ENCODE data around the gene PIK3R1. TPM values are rescaled to one million over a fixed set of nuclear protein-coding genes. Genes with fewer than 3 reads are reported as not detected.

Gene PIK3R1
- total RNA-seq, 1 experiment from 2014 or later, result 47.8 TPM

DNA sequence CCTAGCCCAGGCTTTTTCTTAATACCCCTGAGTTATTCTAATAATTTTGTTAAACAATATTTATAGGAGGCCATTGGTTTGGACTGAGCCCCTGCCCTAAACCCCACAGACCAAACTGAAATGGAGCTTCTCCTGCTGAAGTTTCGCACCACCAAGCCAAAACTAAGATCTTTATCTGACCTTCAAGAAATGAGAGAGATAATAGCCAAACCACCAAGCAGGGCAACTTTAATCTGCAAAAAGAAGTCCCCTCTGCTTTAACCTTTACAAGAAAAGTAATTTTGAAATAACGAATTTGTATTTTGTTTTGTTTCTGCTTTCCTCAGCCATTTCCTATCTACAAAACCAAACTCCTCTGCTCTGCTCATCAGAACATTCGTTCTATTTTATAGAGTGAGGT is 125.5 kb downstream of the PIK3R1 start:
- intact Hi-C loops (cut with micrococcal nuclease; ENCODE audit: unreplicated experiment), result no loop called here
- H3K27me3 Mint-ChIP-seq (ENCODE audit: insufficient read depth, unreplicated experiment), result no peaks in the 10 kb centered on the region
- no peaks in the 10 kb centered on the region for H3K4me1 Mint-ChIP-seq (ENCODE audit: low read depth, unreplicated experiment)
- TF ChIP-seq, protein P1, sequence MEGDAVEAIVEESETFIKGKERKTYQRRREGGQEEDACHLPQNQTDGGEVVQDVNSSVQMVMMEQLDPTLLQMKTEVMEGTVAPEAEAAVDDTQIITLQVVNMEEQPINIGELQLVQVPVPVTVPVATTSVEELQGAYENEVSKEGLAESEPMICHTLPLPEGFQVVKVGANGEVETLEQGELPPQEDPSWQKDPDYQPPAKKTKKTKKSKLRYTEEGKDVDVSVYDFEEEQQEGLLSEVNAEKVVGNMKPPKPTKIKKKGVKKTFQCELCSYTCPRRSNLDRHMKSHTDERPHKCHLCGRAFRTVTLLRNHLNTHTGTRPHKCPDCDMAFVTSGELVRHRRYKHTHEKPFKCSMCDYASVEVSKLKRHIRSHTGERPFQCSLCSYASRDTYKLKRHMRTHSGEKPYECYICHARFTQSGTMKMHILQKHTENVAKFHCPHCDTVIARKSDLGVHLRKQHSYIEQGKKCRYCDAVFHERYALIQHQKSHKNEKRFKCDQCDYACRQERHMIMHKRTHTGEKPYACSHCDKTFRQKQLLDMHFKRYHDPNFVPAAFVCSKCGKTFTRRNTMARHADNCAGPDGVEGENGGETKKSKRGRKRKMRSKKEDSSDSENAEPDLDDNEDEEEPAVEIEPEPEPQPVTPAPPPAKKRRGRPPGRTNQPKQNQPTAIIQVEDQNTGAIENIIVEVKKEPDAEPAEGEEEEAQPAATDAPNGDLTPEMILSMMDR (IDR thresholded peaks at IDR 0.05; ENCODE audit: insufficient read depth in 1 of 2, low read depth in 1 of 2, low read length in 1 of 2, severe bottlenecking in 1 of 2, unreplicated experiment in 1 of 2), result no peak
- no peaks in the 10 kb centered on the region for H3K36me3 ChIP-seq (ENCODE audit: control insufficient read depth, insufficient read depth, low read length)
- H3K4me3 ChIP-seq (ENCODE audit: low read depth, low read length), result no peak overlapping the region
- no TSS peak for BruUV-seq (replicated peaks)
- ChIA-PET CTCF (no interaction called here), POLR2A (no interaction called here)
- H3K9me3 Mint-ChIP-seq (ENCODE audit: unreplicated experiment), result no peaks in the 10 kb centered on the region
- H3K9me3 ChIP-seq, result no peaks in the 10 kb centered on the region
- DNase-seq, result no peak
- no peaks in the 10 kb centered on the region for H3K4me1 ChIP-seq
- H3K4me3 Mint-ChIP-seq (ENCODE audit: unreplicated experiment), result no peak overlapping the region
- no peaks in the 10 kb centered on the region for H3K27me3 ChIP-seq (replicated peaks; ENCODE audit: control insufficient read depth, insufficient read depth, low read length)
- no peak overlapping the region for H3K27ac Mint-ChIP-seq (ENCODE audit: unreplicated experiment)
- no peaks in the 10 kb centered on the region for H3K36me3 Mint-ChIP-seq (ENCODE audit: insufficient read depth, unreplicated experiment)

DNA sequence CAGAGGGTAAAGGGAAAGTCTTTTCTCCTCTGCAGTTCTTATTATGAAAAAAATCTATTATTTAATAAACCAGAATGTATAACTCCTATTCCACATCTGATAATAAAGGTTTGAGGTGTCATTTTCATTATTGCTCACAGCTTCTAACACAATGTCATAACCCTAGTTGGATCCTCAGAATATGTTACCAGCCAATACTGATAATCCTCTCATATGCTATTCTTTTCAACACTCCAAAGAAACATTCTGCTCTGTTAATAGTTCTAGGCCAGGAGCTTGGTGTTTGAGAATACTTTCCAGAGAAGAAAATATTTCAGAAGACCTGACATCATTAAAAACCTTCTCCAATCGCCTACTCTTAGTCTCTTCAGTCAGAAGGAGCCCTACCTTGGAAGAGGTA is 127.1 kb downstream of the PIK3R1 start:
- no peaks in the 10 kb centered on the region for H3K27me3 ChIP-seq (replicated peaks; ENCODE audit: control insufficient read depth, insufficient read depth, low read length)
- no peaks in the 10 kb centered on the region for H3K36me3 ChIP-seq (ENCODE audit: control insufficient read depth, insufficient read depth, low read length)
- intact Hi-C loops (cut with micrococcal nuclease; ENCODE audit: unreplicated experiment), result no loop called here
- Mint-ChIP-seq H3K9me3 (ENCODE audit: unreplicated experiment) (peaks cover 6% of the 10 kb centered on the region), H3K4me1 (ENCODE audit: low read depth, unreplicated experiment) (no peaks in the 10 kb centered on the region), H3K27me3 (ENCODE audit: insufficient read depth, unreplicated experiment) (no peaks in the 10 kb centered on the region), H3K4me3 (ENCODE audit: unreplicated experiment) (no peak overlapping the region), H3K27ac (ENCODE audit: unreplicated experiment) (no peak overlapping the region), H3K36me3 (ENCODE audit: insufficient read depth, unreplicated experiment) (no peaks in the 10 kb centered on the region)
- TF ChIP-seq, protein P1 (IDR thresholded peaks at IDR 0.05; ENCODE audit: insufficient read depth in 1 of 2, low read depth in 1 of 2, low read length in 1 of 2, severe bottlenecking in 1 of 2, unreplicated experiment in 1 of 2), result no peak
- H3K4me1 ChIP-seq, result no peaks in the 10 kb centered on the region
- H3K4me3 ChIP-seq (ENCODE audit: low read depth, low read length), result no peak overlapping the region
- ChIA-PET POLR2A (no interaction called here), CTCF (no interaction called here)
- DNase-seq, result no peak
- BruUV-seq (replicated peaks), result no TSS peak
- H3K9me3 ChIP-seq, result no peaks in the 10 kb centered on the region

DNA sequence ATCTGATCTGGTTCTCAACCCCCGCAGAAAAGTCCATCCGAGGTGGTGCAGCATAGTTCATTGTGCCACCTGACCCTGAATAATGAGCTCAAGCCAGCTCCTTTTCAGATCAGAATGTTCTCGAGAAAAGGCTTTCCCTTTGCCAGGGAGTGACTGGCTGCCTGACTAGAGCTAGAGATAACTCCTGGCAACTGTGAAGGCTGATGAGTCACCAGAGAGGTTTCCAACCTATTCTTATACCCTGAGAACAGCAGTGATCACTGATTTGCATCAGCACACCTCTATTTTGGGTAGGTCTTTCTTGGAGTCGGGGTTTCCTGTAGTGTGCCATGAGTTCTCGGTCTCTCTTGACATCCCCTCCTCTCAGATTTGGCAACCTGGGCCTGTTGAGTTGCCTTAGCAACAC is 127.9 kb downstream of the PIK3R1 start:
- H3K4me1 ChIP-seq, result no peaks in the 10 kb centered on the region
- CTCF ChIA-PET, result no interaction called here
- no peak overlapping the region for H3K4me3 ChIP-seq (ENCODE audit: low read depth, low read length)
- Mint-ChIP-seq H3K4me1 (ENCODE audit: low read depth, unreplicated experiment) (no peaks in the 10 kb centered on the region), H3K27ac (ENCODE audit: unreplicated experiment) (no peak overlapping the region), H3K36me3 (ENCODE audit: insufficient read depth, unreplicated experiment) (no peaks in the 10 kb centered on the region), H3K27me3 (ENCODE audit: insufficient read depth, unreplicated experiment) (no peaks in the 10 kb centered on the region), H3K9me3 (ENCODE audit: unreplicated experiment) (peaks cover 13% of the 10 kb centered on the region), H3K4me3 (ENCODE audit: unreplicated experiment) (no peak overlapping the region)
- no peaks in the 10 kb centered on the region for H3K27me3 ChIP-seq (replicated peaks; ENCODE audit: control insufficient read depth, insufficient read depth, low read length)
- intact Hi-C loops (cut with micrococcal nuclease; ENCODE audit: unreplicated experiment), result no loop called here
- no peak for DNase-seq
- H3K9me3 ChIP-seq, result no peaks in the 10 kb centered on the region
- no TSS peak for BruUV-seq (replicated peaks)
- TF ChIP-seq, protein P1 (IDR thresholded peaks at IDR 0.05; ENCODE audit: insufficient read depth in 1 of 2, low read depth in 1 of 2, low read length in 1 of 2, severe bottlenecking in 1 of 2, unreplicated experiment in 1 of 2), result no peak
- H3K36me3 ChIP-seq (ENCODE audit: control insufficient read depth, insufficient read depth, low read length), result no peaks in the 10 kb centered on the region
- POLR2A ChIA-PET, result no interaction called here
